ENCODE measurements around the gene HPSE2. TPM values are rescaled to one million over a fixed set of nuclear protein-coding genes. Genes with fewer than 3 reads are reported as not detected.

The HPSE2 gene
- total and polyA plus RNA-seq, 2 experiments from 2014 or later: 0.10 to 0.24 TPM

DNA sequence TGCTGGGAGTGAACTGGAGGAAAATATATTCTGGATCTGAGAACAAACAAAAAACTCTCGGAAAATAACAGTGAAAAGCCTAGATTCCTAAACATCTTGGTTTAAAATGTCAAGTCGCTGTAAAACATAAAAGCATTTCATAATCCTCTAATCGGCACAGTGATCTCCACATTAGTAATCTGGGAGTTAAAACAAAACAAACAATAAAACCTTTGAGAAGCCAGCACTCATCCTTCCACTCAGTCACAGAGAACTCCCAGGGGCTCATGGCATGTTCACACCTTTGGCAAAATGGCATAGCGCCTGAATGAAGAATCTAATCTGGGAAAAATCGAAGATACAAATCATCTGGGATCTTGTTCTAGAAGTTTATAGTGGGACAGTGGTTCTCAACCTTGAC, 764.8 kb downstream of the HPSE2 start:
- H3K79me2 ChIP-seq (replicated peaks; ENCODE audit: insufficient read depth): no peaks in the 10 kb centered on the region
- no peaks in the 10 kb centered on the region; the same call in 1 of the 2 replicates for H3K36me3 ChIP-seq (ENCODE audit: insufficient read depth)
- H3K27me3 Mint-ChIP-seq (ENCODE audit: insufficient read depth, low read depth, poor library complexity): peaks cover 9% of the 10 kb centered on the region
- peaks cover 33% of the 10 kb centered on the region for H3K4me1 Mint-ChIP-seq
- H3K9me2 ChIP-seq (ENCODE audit: insufficient read depth): no peaks in the 10 kb centered on the region
- TF ChIP-seq EZH2phosphoT487 (IDR thresholded peaks at IDR 0.05; ENCODE audit: unreplicated experiment) (no peak), JUNB (IDR thresholded peaks at IDR 0.05; ENCODE audit: unreplicated experiment) (no peak), ZNF114 (CRISPR knock-in tag; IDR thresholded peaks at IDR 0.05) (no peak), EZH2 (IDR thresholded peaks at IDR 0.05; ENCODE audit: low read depth, unreplicated experiment) (no peak), POLR2AphosphoS5 (IDR thresholded peaks at IDR 0.05; ENCODE audit: low read depth) (no peak), CREB1 (CRISPR knock-in tag; IDR thresholded peaks at IDR 0.05; ENCODE audit: low read depth) (no peak)
- TF ChIP-seq, protein P1, sequence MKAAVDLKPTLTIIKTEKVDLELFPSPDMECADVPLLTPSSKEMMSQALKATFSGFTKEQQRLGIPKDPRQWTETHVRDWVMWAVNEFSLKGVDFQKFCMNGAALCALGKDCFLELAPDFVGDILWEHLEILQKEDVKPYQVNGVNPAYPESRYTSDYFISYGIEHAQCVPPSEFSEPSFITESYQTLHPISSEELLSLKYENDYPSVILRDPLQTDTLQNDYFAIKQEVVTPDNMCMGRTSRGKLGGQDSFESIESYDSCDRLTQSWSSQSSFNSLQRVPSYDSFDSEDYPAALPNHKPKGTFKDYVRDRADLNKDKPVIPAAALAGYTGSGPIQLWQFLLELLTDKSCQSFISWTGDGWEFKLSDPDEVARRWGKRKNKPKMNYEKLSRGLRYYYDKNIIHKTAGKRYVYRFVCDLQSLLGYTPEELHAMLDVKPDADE (IDR thresholded peaks at IDR 0.05): no peak
- TF ChIP-seq, protein P2, sequence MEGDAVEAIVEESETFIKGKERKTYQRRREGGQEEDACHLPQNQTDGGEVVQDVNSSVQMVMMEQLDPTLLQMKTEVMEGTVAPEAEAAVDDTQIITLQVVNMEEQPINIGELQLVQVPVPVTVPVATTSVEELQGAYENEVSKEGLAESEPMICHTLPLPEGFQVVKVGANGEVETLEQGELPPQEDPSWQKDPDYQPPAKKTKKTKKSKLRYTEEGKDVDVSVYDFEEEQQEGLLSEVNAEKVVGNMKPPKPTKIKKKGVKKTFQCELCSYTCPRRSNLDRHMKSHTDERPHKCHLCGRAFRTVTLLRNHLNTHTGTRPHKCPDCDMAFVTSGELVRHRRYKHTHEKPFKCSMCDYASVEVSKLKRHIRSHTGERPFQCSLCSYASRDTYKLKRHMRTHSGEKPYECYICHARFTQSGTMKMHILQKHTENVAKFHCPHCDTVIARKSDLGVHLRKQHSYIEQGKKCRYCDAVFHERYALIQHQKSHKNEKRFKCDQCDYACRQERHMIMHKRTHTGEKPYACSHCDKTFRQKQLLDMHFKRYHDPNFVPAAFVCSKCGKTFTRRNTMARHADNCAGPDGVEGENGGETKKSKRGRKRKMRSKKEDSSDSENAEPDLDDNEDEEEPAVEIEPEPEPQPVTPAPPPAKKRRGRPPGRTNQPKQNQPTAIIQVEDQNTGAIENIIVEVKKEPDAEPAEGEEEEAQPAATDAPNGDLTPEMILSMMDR (conservative IDR thresholded peaks at IDR 0.05; ENCODE audit: low read depth in 2 of 2): no peak
- TF ChIP-seq, protein P3, sequence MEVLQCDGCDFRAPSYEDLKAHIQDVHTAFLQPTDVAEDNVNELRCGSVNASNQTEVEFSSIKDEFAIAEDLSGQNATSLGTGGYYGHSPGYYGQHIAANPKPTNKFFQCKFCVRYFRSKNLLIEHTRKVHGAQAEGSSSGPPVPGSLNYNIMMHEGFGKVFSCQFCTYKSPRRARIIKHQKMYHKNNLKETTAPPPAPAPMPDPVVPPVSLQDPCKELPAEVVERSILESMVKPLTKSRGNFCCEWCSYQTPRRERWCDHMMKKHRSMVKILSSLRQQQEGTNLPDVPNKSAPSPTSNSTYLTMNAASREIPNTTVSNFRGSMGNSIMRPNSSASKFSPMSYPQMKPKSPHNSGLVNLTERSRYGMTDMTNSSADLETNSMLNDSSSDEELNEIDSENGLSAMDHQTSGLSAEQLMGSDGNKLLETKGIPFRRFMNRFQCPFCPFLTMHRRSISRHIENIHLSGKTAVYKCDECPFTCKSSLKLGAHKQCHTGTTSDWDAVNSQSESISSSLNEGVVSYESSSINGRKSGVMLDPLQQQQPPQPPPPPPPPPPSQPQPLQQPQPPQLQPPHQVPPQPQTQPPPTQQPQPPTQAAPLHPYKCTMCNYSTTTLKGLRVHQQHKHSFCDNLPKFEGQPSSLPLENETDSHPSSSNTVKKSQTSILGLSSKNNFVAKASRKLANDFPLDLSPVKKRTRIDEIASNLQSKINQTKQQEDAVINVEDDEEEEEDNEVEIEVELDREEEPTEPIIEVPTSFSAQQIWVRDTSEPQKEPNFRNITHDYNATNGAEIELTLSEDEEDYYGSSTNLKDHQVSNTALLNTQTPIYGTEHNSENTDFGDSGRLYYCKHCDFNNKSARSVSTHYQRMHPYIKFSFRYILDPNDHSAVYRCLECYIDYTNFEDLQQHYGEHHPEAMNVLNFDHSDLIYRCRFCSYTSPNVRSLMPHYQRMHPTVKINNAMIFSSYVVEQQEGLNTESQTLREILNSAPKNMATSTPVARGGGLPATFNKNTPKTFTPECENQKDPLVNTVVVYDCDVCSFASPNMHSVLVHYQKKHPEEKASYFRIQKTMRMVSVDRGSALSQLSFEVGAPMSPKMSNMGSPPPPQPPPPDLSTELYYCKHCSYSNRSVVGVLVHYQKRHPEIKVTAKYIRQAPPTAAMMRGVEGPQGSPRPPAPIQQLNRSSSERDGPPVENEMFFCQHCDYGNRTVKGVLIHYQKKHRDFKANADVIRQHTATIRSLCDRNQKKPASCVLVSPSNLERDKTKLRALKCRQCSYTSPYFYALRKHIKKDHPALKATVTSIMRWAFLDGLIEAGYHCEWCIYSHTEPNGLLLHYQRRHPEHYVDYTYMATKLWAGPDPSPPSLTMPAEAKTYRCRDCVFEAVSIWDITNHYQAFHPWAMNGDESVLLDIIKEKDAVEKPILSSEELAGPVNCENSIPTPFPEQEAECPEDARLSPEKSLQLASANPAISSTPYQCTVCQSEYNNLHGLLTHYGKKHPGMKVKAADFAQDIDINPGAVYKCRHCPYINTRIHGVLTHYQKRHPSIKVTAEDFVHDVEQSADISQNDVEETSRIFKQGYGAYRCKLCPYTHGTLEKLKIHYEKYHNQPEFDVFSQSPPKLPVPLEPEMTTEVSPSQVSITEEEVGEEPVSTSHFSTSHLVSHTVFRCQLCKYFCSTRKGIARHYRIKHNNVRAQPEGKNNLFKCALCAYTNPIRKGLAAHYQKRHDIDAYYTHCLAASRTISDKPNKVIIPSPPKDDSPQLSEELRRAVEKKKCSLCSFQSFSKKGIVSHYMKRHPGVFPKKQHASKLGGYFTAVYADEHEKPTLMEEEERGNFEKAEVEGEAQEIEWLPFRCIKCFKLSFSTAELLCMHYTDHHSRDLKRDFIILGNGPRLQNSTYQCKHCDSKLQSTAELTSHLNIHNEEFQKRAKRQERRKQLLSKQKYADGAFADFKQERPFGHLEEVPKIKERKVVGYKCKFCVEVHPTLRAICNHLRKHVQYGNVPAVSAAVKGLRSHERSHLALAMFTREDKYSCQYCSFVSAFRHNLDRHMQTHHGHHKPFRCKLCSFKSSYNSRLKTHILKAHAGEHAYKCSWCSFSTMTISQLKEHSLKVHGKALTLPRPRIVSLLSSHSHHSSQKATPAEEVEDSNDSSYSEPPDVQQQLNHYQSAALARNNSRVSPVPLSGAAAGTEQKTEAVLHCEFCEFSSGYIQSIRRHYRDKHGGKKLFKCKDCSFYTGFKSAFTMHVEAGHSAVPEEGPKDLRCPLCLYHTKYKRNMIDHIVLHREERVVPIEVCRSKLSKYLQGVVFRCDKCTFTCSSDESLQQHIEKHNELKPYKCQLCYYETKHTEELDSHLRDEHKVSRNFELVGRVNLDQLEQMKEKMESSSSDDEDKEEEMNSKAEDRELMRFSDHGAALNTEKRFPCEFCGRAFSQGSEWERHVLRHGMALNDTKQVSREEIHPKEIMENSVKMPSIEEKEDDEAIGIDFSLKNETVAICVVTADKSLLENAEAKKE (CRISPR knock-in tag; IDR thresholded peaks at IDR 0.05): no peak
- no peak overlapping the region for H3K4me2 ChIP-seq
- H3K4me3 Mint-ChIP-seq: no peak overlapping the region
- H3K36me3 Mint-ChIP-seq (ENCODE audit: low read depth): no peaks in the 10 kb centered on the region
- no peak overlapping the region for H3K27ac Mint-ChIP-seq
- H3F3A ChIP-seq (replicated peaks; ENCODE audit: low read depth): no peaks in the 10 kb centered on the region
- DNase-seq (ENCODE audit: low spot score) (no peak), ATAC-seq (no peak)
- peak overlapping the region; percentile 43; the same call in 1 of the 2 replicates for H2AFZ ChIP-seq
- no peak overlapping the region for H3K27ac ChIP-seq (ENCODE audit: low read depth)
- H3K4me1 ChIP-seq (ENCODE audit: insufficient read depth): 0 out of 2 replicates have a peak, but pooled peaks cover 5% of the 10 kb centered on the region
- H3K9me3 Mint-ChIP-seq: no peaks in the 10 kb centered on the region
- H3K27me3 ChIP-seq (ENCODE audit: insufficient read depth): peaks cover 15% of the 10 kb centered on the region; the same call in 1 of the 2 replicates
- H3K4me3 ChIP-seq: no peak overlapping the region
- no peaks in the 10 kb centered on the region for H4K20me1 ChIP-seq (replicated peaks; ENCODE audit: insufficient read depth)

All from GM23338 (cell line).